Stimulated activated CD8-positive, alpha-beta memory T cell treated with anti-CD3 and anti-CD28 coated beads, Interleukin-2, amount 100 ng/mL, for 48 hours (primary cell): Measurements from ENCODE around the gene USP54.
"Not testable (repeated sequence)": the region's sequence is repeated elsewhere in the genome, so short reads cannot be mapped to it uniquely, and the experiment has no call there.

Source experiments
- DNase-seq, 2 donors: peaks; one replicate each; pipeline ENCODE4 v3.0.0-alpha.2; 2020; ENCODE audit warnings: low read depth in 2 of 2

USP54 gene, protein sequence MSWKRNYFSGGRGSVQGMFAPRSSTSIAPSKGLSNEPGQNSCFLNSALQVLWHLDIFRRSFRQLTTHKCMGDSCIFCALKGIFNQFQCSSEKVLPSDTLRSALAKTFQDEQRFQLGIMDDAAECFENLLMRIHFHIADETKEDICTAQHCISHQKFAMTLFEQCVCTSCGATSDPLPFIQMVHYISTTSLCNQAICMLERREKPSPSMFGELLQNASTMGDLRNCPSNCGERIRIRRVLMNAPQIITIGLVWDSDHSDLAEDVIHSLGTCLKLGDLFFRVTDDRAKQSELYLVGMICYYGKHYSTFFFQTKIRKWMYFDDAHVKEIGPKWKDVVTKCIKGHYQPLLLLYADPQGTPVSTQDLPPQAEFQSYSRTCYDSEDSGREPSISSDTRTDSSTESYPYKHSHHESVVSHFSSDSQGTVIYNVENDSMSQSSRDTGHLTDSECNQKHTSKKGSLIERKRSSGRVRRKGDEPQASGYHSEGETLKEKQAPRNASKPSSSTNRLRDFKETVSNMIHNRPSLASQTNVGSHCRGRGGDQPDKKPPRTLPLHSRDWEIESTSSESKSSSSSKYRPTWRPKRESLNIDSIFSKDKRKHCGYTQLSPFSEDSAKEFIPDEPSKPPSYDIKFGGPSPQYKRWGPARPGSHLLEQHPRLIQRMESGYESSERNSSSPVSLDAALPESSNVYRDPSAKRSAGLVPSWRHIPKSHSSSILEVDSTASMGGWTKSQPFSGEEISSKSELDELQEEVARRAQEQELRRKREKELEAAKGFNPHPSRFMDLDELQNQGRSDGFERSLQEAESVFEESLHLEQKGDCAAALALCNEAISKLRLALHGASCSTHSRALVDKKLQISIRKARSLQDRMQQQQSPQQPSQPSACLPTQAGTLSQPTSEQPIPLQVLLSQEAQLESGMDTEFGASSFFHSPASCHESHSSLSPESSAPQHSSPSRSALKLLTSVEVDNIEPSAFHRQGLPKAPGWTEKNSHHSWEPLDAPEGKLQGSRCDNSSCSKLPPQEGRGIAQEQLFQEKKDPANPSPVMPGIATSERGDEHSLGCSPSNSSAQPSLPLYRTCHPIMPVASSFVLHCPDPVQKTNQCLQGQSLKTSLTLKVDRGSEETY (N-terminal part only)

GRCh38 chr10:73590881-73591799 lies at the start of gene USP54:
Gene USP54, minus strand, starts transcription at chr10:73591342. Its CDS starts 15,684 bp downstream, at chr10:73575658.
- no peak for DNase-seq

DNA sequence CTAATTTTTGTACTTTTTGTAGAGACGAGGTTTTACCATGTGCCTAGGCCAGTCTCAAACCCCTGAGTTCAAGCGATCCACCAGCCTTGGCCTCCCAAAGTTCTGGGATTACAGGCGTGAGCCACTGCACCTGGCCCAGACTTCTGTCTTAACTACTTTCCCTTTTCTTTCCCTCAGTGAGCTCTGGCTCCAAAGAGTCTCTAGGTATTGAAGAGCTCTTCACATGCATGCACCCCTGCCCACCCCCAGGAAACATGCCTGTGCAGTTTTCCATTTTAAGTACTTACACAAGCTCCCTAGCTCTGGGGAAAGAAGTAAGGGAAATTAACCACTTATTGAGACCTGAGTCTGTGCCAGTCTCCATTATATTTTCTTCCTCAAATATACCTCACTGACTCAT lies 48.1 kb upstream of the USP54 start:
- DNase-seq, result no peak

DNA sequence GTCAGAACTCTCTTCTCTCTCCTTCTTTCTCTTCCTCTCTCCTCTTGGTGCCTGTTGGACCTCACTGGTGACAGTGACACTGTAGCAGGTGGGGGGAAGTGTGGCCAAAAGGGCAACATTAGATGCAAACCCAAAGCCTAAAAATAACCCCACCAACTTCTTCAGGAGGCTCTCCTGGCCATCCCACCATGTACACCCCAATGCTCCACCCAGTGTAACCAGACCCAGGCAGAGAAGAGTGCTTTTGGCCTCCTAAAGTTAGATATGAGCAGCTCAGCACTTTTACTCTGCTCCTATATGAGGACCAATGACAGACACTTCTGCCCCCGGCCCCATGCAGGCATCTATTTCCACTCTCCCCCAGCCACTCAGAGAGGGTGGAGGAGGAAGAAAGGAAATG lies 44.6 kb upstream of the USP54 start:
- DNase-seq, result no peak

- no peak for DNase-seq
Observed at GRCh38 chr10:73634421-73634820, 43.3 kb upstream of the USP54 start.

DNA sequence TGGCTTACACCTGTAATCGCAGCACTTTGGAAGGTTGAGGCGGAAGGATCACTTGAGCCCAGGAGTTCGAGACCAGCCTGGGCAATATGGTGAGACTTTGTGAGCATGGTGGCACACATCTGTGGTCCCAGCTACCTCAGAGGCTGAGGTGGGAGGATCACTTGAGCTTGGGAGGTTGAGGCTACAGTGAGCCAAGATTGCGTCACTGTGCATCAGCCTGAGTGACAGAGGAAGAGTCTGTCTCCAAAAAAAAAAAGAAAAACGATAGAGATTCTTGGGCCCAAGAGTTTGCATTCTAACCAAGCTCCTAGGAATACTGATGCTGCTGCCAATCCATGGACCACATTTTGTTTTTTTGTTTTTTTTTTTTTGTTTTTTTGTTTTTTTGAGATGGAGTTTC lies 38.0 kb upstream of the USP54 start:
- no peak for DNase-seq

DNA sequence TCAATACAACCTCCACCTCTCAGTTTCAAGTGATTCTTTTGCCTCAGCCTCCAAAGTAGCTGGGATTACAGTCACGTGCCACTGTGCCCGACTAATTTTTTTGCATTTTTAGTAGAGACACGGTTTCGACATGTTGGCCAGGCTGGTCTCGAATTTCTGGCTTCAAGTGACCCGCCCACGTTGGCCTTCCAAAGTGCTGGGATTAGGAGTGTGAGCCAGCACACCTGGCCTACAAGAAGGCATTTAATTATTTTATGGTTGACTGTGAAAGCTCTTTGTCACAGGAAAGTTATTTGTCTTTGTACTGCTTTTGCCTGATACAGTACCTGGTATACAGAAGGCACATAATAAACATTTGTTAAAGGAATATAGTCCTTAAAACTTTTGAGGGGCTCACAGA lies 37.3 kb upstream of the USP54 start:
- DNase-seq, result no peak

DNA sequence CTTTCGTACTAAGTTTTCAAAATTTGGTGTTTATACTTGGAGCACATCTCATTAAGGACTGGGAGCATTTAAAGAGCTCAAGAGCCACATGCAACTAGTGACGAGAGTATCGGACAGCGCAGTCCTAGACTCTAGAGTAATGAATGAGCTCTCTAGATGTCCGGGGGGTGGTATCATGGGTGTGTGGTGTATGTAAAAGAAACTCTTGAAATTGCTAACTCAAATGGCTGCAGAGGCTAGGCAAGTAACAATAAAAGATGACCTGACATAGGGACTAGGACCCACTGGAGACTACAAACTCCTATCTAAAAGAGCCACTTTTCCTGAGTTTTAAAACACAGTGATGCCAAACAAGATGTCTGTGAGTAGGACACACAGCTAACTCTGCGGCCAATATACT lies 36.2 kb upstream of the USP54 start:
- DNase-seq, result no peak

- DNase-seq, result peak; percentile 80 to 87
Observed at GRCh38 chr10:73625884-73626752, 35.0 kb upstream of the USP54 start.

DNA sequence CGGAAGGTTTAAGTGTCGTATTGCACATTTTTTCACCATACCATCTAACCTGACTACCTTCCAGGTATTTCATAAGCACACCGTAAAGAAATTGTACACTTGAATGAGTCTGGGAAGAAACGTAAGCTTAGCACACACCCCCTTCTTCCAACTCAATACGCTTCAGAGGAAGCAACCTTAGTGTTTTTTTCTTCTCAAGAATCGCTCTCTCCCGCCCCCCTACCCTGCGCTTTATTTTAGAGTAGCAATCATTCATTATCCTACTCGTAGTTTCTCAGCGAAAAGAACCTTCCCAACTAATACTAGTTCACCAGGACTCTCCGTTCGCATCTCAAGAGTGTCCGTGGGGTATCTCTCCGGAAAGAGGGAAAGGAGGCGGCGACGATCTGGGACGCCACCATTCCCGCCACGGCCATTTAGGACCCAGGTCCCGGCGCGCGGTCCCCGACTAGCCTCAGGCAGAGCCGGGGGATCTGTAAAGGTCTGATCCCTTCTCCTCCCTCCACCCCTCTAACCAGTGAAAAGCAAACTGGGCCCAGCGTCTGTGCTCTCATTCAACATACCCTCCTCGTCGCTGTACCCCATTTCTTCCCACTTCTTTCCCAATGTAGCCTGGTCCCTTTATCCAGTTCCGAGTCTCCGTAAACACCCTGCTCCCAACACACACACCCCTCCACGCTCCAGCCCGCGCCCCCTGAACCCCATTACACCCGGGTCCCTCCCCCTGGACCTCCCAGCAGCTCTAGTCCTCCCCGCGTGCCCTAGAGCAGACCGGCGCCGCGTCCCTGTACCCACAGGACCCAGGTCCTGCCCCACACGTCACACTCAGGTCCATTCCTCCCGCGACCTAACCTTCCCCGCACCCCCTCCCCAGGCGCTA lies 34.1 kb upstream of the USP54 start:
- DNase-seq, result no peak

- no peak for DNase-seq
Observed at GRCh38 chr10:73623056-73623455, 31.9 kb upstream of the USP54 start.

DNA sequence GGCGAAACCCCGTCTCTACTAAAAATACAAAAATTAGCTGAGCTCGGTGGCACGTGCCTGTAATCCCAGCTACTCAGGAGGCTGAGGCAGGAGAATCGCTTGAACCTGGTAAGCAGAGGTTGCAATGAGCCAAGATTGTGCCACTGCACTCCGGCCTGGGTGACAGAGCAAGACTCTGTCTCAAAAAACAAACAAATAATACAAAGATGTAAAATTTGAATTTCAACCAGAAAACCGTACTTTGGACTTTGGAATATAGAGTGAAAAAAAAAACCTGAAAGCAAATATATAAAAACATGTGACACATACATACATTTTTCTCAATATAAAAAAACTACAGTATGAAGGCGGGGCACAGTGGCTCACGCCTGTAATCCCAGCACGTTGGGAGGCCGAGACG lies 29.8 kb upstream of the USP54 start:
- not testable (repeated sequence) for DNase-seq

GRCh38 chr10:73617143-73617542 lies 26.0 kb upstream of the USP54 start:
- DNase-seq, result not testable (repeated sequence)

DNA sequence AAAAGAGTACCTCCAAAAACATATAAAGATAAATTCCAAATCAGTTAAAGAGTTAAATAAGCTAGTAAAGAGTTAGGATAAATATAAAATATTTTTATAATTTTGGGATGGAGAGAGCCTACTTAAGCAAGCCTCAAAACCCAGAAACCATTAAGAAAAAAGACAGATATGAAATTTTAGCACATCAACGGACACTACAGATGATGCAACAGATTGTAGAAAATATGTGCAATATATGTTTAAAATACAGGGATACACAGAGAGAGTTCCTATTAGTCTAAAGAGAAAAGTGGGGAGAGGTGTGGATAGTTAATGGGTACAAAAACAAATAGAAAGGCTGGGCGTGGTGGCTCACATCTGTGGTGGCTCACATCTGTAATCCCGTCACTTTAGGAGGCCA lies 23.6 kb upstream of the USP54 start:
- no peak for DNase-seq

DNA sequence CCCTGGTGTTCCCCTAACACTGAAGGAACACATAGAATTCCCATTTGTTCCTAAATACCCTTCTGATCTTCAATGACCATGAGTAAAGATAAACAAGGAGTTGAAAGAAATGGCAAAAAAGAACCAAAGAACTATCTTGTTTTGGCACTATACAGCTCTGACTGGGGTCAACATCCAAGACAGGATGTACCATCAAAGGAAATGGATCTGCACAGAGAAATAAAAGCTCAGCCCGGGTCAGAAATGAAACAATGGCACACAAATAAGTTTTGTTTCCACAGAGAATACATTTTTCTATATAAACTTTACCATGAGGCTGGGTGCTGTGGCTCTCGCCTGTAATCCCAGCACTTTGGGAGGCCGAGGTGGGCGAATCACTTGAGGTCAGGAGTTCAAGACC lies 18.0 kb upstream of the USP54 start:
- DNase-seq, result no peak

DNA sequence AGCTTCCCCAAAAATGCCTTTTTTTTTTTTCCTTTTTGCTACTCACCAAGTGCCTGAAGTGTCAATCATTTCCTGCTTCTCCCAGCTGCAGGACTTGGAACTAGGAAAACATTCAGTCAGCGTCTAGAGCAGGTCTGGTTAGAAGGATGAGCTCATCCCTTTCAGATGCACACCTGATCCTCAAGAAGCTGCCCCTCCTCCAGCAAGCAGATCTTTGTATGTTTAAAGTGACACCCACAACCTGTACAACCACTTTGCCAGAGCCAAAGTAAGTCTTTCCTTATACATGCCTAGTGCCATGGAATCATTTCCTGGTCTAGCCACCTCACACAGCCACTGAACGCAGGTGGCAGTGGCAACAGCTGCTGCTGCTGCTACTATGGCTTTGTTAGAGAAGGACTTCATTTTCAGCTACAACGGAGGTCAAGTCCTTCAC lies 10.4 kb upstream of the USP54 start:
- DNase-seq, result no peak

DNA sequence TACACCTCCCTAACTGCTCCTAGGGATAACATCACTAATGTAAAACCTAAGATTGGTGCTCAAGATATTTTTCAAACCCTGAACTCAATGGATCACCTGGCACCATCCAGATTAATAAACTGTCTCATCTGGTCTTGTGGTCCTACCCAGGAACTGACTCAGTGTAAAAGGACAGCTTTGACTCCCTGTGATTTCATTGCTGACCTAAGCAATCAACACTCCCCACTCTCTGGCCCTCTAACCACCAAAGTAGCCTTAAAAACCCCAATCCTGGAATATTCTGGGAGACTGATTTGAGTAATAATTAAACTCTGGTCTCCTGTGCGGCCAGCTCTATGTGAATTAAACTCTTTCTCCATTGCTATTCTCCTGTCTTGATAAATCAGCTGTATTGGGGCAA lies 6.2 kb upstream of the USP54 start:
- no peak for DNase-seq

- DNase-seq, result no peak
Observed at GRCh38 chr10:73593812-73594211, 2.7 kb upstream of the USP54 start.

DNA sequence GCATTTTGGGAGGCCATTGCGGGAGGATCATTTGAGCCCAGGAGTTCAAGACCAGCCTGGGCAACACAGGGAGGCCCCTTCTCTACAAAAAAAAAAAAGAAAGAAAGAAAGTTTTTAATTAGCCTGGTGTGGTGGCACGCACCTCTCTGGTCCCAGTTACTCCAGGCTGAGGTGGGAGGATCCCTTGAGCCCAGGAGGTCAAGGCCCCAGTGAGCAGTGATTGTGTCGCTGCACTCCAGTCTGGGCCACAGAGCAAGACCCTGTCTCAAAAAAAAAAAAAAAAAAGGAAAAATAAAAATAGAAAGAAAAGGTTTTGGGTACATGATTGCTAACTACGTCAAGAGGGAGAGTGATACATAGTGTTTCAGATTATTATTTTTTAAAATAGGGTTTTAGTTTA lies 2.0 kb upstream of the USP54 start:
- DNase-seq, result no peak
